NCI-H748 treated with DMSO at 0.1 percent for 48 hours (cell line): ENCODE results near the gene PTPRN2.

Experiments used
- DNase-seq: peaks from one replicate; lab custom pipeline; 2025; lab: John Stamatoyannopoulos, UW

The PTPRN2 gene

DNA sequence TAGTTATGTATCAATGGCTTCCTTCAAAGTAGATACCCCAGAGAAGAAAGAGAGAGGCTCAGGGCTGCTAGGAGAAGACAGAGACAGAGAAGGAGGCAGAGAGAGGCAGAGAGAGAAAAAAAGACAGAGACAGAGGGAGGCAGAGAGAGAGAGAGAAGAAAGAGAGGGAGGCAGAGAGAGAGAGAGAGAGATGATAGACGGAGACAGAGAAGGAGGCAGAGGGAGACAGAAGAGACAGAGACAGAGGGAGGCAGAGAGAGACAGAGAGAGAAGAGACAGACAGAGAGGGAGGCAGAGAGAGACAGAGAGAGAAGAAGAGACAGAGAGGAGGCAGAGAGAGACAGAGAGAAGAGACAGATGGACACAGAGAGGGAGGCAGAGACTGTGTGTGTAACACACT lies 1062.9 kb downstream of the PTPRN2 start:
- DNase-seq: no peak

DNA sequence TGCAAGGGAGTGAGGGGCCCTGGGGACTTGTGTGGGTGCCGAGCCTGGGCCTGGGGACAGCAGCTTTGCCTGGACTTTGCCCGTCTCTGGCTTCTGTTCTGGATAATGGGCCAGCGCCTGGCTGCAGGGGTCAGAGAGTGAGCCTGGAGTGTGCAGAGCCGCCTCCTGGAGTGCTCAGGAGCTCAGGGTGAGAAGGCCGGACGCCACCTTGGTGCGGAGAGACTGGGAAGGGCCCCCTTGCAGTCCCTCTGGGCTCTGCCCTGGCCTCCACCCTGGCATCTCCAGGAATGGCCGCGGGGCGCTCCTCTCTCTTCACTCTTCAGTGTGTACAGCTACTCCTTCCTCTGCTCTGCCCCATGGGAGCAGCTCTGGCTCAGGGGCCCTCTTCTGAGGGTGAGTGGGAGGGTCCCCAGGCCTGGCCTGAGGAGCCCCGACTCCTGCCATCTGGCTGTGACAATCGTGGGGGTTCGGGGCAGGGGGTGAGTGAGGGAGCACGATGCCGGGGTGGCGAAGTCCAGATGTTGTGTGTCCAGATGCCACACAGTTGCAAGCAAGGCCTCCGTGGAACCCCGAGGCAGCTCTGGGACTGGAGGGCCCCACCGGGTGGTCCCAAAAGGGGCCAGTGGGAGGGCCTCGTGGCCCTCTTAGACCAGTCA lies 1063.7 kb downstream of the PTPRN2 start:
- no peak for DNase-seq

GRCh38 chr7:157523371-157523765 lies 1064.3 kb downstream of the PTPRN2 start:
- DNase-seq: no peak

- DNase-seq: no peak
Observed at GRCh38 chr7:157522954-157523353, 1064.7 kb downstream of the PTPRN2 start.

DNA sequence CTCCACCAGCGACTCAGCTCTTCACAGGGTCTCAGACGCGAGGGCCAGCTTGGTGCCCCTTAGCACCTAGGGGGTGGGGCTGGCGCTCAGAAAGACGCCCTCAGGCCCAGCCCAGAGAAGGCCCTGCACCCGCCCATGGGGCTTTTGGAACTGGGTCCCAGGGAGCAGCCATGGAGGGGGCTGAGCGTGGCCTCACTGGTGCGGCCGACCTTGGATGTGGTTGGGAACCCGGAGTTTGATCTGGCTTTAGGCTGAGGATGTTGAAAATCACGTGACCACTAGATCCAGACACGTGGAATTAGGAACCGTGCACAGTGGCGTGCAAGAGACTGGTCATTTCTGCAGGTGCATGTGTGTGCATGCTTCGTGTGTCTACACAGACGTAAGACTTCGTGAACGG lies 1065.4 kb downstream of the PTPRN2 start:
- no peak for DNase-seq

DNA sequence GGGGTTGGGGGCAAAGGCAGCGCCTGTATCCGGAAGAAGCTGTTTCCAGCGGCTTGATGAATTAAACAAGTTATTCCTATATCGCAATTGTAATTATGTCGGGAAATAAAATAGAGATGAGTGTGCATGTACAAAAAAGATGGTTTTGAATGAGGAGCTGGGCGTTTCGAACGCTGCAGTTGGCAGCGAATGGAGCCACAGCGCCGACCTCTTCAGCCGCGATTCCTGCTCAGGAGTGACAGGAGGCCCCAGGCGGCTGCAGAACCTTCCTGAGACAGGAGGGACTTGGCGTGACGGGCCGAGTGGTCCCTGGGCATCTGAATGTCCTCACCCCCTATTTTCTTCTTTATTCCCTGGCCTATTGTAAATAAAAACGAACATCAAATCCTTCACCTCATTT lies 1065.9 kb downstream of the PTPRN2 start:
- no peak for DNase-seq

DNA sequence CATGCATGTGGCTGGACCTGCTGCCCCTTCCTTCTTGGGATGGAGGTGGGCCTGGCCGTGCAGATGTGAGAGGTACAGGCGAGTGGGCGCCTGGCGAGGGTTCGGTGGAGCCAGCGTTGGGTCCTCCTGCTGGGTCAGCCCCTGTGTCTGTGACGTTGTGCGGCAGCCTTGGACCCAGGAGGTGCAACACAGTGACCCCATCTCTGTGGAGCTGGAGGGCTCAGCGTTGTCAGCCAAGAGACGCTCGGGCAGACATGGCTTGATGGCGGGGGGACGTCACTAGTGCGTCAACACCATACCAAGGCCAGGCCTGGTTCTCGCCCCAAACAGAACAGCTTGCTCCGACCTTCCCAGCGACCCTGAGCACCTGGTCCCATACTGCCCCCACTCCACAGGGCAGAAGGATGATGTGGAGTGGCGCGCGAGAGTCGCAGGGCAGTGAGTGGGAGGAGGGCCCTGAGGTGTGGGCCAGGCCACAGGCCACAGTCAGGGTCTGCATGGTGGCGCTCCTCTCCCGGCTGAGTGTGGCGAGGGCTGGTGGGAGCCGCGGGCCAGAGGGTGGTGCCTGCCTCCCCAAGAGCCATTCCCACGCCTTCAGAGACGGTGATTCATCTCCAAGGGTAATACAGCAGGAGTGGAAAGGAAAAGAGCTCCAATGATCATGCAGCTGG lies 1066.4 kb downstream of the PTPRN2 start:
- DNase-seq: no peak

- no peak for DNase-seq
Observed at GRCh38 chr7:157520249-157520648, 1067.4 kb downstream of the PTPRN2 start.

DNA sequence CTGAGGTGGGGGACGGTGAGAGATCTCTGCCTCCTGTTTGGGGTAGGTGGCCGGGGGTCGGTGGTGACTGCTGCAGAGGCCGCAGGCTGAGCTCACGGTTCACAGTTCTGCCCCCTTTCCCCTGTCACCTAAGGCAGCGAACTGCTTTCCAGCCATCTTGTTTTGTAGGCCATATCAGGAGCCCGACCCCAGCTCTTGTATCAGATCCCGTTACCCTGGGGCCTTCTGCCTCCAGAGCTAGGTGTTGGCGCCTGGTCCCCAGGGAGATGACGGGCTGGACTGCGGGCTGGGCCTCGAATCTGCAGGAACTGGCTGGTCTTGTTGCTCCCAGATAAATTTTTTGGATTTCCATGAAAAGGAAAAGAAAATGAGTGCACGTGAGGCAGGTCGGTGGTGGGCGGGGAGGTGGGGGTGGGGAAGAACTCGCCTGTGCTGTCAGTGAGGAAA lies 1067.8 kb downstream of the PTPRN2 start:
- no peak for DNase-seq

DNA sequence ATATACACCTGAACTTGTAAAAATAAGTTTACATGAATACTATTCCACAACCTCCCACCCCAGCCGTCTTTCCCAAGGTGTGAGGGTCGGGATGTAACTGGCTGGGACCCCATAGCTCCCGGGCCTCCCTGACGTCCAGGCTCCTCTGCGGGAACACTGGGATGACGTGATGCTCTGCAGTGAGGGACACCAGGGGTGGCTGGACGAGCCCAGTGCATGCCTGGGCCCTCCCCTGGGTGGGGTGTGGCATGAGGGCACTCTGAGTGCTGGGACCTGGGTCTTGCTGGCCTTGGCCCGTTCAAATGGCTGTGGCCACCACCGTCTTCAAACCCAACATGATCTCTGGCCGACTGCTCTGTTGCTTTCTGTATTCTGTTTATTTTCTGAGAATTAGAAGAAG lies 1068.4 kb downstream of the PTPRN2 start:
- DNase-seq: no peak

DNA sequence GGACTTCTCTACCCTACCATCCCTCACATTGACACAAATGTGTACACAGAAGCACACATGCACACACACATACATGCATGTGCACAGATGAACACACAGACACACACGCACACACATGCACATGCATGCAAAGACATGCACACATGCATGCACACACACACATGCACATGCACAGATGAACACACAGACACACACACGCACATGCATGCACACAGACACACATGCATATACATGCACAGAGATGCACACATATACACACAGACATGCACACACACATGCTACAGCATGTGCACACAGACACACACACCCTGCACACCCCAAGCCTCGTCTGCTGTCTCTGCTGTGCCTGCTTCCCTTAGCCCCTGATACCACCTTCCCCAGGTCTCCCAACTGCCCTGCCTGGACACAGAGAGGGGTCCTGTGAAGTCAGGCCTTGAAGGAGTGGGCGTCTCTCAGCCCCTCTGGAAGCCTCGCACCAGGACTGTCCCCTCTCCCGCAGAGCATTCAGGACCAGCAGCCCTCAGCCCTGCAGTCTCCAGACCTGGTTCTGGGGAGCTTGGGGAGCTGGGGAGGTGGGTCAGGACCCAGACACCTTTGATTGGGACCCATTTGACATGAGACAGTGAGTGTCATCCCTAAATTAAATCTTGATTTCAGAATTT lies 1069.0 kb downstream of the PTPRN2 start:
- DNase-seq: no peak

DNA sequence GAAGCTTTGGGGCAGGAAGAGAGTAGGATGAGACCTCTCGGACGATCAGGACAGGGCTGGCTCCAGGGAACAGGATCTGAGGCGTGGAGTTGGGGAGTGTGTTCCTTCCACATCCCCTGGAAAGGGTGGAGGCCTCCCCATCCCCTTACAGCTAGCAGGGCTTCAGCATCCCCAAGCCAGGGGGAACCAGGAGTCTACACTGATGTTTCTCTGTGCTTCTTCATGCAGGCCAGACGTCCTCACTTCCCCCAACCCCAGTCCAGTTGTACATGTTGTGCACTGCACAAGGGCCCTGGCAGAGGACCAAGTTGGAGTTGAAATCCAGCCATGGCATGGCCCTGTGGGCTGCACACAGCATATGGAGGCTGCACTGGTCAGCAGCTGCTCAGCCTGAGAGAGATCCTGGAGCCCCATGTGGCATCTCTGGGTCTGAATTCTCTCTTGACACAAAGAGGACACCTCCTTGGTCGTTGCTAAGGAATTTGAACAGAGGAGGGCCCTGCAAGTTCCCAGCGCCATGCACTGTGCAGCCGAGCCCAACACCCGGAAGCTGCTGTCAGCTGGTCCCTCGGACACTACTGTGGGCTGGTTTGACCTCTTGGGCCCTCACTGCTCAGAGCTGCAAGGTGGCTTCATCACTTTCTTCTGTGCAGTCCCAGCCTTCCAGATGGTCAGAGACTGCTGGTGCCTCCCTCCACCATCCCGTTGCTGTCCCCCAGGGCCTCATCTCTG lies 1069.7 kb downstream of the PTPRN2 start:
- no peak for DNase-seq

DNA sequence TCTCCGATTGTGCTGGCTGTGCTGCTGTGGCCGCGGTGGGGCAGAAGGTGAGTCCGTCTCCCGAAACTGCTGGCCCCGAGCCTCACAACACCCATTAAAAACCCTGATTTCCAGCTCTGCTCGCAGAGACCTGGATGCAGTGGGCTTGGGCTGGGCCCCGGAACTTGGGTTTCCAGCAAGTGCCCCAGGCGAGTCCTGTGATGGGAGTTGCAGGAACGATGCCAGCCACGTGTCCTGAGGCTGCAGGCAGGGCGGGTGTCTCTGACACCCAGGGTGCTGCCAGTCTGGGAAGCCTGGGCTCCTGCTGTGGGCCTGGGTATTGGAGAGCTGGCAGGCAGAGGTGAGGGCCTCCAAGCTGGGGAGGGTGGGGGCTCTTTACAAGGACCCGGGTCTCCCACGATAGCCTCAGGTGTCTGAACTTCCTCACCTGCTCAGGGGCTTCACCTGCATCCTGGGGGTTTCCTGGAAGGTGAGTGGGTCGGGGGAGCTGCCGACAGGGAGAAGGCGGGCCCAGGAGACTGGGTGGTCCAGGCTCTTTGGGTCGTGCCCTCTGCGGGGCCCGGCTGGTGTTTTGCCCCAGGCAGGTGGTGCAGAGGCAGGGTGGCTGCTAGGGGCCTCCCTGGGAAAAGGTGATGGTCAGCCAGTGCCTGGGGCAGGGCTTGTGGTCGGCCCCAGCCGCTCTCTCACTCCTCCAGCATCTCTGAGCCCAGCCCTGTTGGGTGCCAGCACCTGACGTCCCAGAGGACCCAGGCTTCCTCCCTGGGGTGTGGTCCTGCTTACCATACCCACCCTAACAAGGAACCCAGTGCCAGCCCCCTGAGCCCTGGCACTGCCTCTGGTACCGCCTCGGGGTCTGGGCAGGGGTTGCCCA lies 1070.5 kb downstream of the PTPRN2 start:
- no peak for DNase-seq

- DNase-seq: no peak
Observed at GRCh38 chr7:157516311-157516710, 1071.3 kb downstream of the PTPRN2 start.

GRCh38 chr7:157515342-157516041 lies 1072.1 kb downstream of the PTPRN2 start:
- no peak for DNase-seq

DNA sequence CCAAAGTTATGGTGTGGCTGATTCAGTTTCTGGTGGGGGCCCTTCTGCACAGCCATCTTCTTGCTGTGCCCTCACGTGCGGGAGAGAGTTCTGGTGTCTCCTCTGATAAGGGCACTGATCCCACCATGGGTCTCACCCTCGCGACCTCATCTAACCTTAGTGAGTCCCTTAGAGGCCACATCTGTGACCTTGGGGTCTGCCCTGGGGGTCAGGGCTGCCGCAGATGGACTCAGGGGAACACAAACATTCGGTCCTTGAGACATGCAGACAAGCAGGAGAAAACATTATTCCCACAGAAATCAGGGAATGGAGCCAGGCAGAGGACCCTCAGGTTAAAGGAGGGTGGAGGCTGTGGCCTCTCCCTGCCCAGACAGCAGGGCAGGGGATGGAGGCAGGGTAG lies 1072.9 kb downstream of the PTPRN2 start:
- no peak for DNase-seq

DNA sequence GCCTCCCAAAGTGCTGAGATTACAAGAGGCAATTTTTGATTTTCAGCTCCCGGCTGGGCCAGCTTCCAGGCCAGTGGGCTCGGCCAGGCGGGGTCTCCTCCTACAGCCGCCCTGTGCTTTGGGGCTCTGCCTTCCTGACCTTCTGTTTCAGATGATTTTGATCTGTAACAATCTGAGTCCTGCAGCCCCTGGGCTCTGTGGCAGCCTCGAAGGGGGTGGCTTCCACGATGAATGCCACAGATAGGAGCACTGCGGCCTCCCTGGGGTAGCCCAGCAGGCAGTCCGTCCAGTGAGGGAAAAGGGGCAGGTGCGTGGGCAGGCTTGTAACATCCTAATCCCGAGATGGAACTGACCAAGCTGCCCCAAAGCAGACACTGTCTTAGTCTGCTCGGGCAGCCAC lies 1073.3 kb downstream of the PTPRN2 start:
- DNase-seq: no peak

DNA sequence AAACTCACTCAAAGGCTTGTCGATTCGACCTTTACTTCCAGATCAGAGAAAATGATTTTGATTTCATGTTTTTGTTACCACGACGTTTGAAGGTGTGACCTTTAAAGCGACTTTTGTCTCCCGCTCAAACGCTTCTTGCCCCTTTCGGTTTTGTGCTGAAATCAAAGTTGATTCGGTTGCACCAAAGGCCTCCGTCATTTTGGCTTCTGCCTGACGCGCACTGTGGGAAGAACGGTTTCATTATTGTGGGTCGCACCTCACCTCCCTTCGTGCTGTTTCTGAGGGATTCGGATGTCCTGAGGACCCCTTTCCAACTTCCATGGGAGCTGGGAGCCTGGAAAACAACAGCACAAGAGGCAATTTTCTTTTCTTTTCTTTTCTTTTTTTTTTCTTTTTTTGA lies 1073.9 kb downstream of the PTPRN2 start:
- DNase-seq: no peak

GRCh38 chr7:157513162-157513621 lies 1074.4 kb downstream of the PTPRN2 start:
- DNase-seq: no peak

- no peak for DNase-seq
Observed at GRCh38 chr7:157509226-157509625, 1078.4 kb downstream of the PTPRN2 start.

- no peak for DNase-seq
Observed at GRCh38 chr7:157508477-157508881, 1079.1 kb downstream of the PTPRN2 start.
